Measurements from ENCODE around the gene PCDHGA6.
"Not testable (repeated sequence)": the region's sequence is repeated elsewhere in the genome, so short reads cannot be mapped to it uniquely, and the experiment has no call there.

PCDHGA6 gene

GRCh38 chr5:141360685-141361084, 13.0 kb upstream of the PCDHGA6 start:
- no peak for DNase-seq

GRCh38 chr5:141362719-141363118, 11.0 kb upstream of the PCDHGA6 start:
- DNase-seq: no peak

- no peak for DNase-seq
Observed at GRCh38 chr5:141363952-141364660, 9.6 kb upstream of the PCDHGA6 start, which contains the start of gene PCDHGA5. PCDHGA5 (plus strand) TSS chr5:141364162; CDS start chr5:141364331, 169 bp downstream.

GRCh38 chr5:141366016-141366896, 7.4 kb upstream of the PCDHGA6 start:
- no peak for DNase-seq

GRCh38 chr5:141369994-141370848, 3.5 kb upstream of the PCDHGA6 start, which contains the start of gene PCDHGB3:
PCDHGB3 (plus strand) TSS chr5:141370242; CDS start chr5:141370395, 153 bp downstream.
- DNase-seq: no peak

- DNase-seq: no peak
Observed at GRCh38 chr5:141371572-141372475, 1.9 kb upstream of the PCDHGA6 start.

GRCh38 chr5:141374627-141375026, 936 bp downstream of the PCDHGA6 start:
- DNase-seq: no peak

- not testable (repeated sequence) for DNase-seq
Observed at GRCh38 chr5:141375444-141376155, 1.9 kb downstream of the PCDHGA6 start.

- no peak for DNase-seq
Observed at GRCh38 chr5:141382469-141383294, 9.0 kb downstream of the PCDHGA6 start, which contains the start of gene PCDHGA7. PCDHGA7 (plus strand) TSS chr5:141382742; CDS start chr5:141382900, 158 bp downstream.

- no peak for DNase-seq
Observed at GRCh38 chr5:141383345-141383744, 9.7 kb downstream of the PCDHGA6 start.

- no peak for DNase-seq
Observed at GRCh38 chr5:141384471-141385267, 11.0 kb downstream of the PCDHGA6 start.

GRCh38 chr5:141387557-141388311, 14.0 kb downstream of the PCDHGA6 start, which contains the start of gene PCDHGB4:
PCDHGB4 (plus strand) TSS chr5:141387698; CDS start chr5:141387885, 187 bp downstream.
- DNase-seq: not testable (repeated sequence)

- DNase-seq: no peak
Observed at GRCh38 chr5:141388661-141389060, 15.0 kb downstream of the PCDHGA6 start.

- no peak for DNase-seq
Observed at GRCh38 chr5:141389153-141390042, 15.7 kb downstream of the PCDHGA6 start.

GRCh38 chr5:141392429-141393198, 18.9 kb downstream of the PCDHGA6 start, which contains the start of gene PCDHGA8:
PCDHGA8 (plus strand) TSS chr5:141392633; CDS start chr5:141392814, 181 bp downstream.
- no peak for DNase-seq

- DNase-seq: no peak
Observed at GRCh38 chr5:141393267-141393666, 19.6 kb downstream of the PCDHGA6 start.

Measured in effector CD4-positive, alpha-beta T cell (primary cell).